HG03108 (cell line): ENCODE results near the gene MDGA2.
"Not testable (repeated sequence)": the region's sequence is repeated elsewhere in the genome, so short reads cannot be mapped to it uniquely, and the experiment has no call there.

Experiments used
- ATAC-seq: cut with Tn5 transposase; IDR thresholded peaks from one replicate; pipeline ENCODE4 v1.9.1; 2021; ENCODE audit warnings: moderate library complexity; ENCODE audit not compliant: unreplicated experiment

MDGA2 gene

DNA sequence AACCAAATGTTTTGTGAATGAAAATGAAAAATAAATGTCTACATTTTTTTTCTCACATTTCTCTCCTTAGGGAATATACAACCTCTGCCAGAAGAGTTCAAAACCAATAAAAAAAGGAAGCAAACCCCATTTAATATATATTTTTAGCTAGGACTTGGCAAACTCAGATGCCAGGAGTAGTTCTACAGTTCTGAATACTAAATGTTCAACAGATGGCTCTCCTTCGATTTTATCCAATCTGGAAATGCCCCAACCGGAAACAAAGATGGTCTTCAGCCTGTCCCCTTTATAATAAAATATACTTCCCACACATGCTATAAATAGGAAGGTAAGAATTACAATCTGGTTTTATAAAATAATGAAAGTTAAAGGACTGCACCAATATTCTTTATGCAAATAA is 330.4 kb downstream of the MDGA2 start:
- no peak for ATAC-seq

DNA sequence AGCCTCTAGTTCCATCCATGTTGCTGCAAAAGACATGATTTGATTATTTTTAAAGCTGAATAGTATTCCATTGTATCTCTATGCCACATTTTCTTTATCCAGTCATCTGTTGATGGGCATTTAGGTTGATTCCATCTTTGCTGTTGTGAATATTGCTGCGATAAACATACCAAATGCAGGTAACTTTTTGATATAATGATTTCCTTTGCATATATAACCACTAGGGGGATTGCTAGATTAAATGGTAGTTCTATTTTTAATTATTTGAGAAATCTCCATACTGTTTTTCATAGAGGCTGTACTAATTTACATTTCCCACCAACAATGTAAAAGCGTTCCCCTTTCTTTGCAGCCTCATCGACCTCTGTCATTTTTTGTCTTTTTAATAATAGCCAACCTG is 342.5 kb downstream of the MDGA2 start:
- ATAC-seq: no peak

DNA sequence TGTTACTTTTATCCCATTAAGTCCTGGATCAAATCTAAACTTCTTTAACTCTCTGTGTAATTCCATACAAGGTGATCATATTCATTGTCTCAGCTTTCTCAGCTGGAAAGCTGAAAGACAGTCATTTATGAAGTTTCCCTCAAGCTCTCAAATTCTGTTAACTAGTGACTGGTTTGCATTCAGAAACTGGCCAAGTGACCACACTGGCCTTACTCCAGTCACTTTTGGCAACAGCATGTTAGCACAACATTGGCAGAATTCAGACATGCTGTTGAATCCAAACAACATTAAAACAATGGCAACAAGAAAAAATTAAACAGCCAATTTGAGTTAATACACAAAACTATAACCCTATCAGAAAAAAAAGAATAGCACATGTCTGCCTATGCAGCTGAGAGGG is 343.3 kb downstream of the MDGA2 start:
- no peak for ATAC-seq

DNA sequence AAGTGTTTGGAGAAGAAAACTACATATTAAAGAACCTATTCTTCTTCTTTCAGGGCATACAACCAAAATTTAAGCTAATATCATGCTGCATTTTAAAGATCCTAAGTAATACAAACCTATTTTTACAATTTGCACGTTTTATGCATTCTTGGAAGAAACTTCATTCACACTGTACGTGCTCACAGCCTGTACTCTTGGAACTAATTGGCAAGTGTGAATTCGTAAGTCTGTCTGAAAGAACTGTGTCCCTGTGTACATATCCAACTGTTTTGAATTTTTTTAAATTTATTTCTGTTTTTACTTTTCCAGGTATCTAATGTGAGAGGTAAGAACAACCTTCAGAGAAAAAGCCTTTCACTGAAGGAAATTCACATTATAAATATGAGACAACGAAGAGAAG is 347.0 kb downstream of the MDGA2 start:
- no peak for ATAC-seq

DNA sequence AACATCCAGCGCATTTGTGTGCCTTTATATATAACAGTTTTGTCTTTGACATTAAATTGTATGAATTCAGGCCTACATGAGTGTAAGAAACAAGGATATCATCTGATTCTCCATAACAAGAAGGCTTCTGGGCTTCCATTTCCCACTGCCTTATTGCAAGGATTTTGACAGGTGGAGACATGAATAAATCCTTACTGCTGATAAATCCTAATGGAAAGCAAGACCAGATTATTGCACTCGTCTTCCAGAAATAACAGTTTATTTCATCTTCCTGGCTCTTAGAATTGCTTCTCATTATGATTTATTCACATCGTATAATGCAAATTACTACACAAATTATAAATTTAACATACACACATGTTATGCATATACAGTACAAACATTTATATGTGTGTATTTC is 348.1 kb downstream of the MDGA2 start:
- no peak for ATAC-seq

DNA sequence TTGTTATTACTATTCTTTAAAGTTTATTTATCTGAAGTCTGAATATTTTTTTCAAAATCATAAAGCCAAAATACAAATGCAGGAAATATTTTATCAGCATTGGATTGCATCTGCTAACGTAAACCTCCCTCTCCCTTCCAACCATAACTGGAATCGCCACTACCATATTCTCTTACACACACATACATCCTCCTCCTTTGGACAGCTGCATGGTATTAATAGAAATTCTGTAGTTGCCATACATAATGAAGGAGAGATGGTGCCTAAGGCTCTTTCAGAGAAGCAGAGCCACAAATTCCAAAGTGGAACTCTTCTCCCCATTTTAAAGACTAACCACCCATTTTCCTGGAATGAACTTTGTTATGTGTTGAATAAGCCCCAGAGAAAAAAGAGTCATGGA is 352.7 kb downstream of the MDGA2 start:
- no peak for ATAC-seq

DNA sequence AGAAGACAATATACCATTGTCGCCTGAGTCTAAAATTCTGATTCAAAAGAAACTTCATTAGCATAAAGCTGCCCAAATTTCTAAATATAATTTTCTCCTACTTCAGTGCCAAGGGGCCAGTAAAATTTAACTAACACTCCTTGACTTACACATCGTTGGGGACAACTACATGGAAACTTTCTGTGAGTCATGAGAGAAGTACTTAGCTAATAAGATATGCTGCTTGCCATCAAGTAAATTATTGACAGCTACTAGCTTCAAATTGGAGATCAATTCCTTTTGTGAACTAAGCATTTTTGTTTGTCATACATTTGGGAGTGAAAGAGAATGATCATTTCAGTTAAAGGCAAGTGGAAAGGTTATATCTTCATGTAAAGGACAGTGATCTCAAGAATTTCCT is 373.3 kb downstream of the MDGA2 start:
- ATAC-seq: no peak

DNA sequence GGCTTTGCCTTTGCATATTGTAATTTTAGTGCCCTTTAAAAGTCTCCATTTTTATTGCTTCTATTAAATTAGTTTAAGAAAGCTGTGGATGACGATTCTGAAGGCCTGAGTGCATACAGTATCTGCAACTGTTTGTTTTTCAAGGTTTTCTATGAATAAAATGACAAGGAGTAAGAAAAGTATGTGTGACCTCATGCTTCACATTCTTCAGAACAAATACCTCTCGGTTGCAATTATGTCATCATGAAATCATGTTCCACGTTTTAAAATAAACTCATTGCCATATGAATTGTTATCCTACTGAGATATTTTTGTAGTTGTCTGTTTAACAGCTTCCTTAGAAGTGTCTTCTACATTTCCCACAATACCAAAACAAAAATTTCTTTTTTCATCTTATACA is 374.6 kb downstream of the MDGA2 start:
- no peak for ATAC-seq

DNA sequence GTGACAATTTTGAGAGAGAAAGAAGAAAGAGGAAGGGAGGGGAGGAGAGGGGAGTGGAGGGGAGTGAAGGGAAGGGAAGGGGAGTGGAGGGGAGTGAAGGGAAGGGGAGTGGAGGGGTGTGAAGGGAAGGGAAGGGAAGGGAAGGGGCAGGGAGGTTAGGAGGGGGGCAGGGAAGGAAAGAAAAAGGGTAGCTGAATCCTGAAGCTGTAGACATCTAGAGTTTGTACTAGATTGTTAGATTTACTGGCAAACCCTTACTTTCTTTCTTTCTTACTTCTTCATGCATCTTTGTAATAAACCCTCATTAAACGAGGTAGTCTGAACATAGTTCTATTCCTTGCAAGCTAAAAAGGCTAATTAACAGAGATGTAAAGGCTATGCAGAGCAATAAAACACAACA is 378.0 kb downstream of the MDGA2 start:
- ATAC-seq: no peak

DNA sequence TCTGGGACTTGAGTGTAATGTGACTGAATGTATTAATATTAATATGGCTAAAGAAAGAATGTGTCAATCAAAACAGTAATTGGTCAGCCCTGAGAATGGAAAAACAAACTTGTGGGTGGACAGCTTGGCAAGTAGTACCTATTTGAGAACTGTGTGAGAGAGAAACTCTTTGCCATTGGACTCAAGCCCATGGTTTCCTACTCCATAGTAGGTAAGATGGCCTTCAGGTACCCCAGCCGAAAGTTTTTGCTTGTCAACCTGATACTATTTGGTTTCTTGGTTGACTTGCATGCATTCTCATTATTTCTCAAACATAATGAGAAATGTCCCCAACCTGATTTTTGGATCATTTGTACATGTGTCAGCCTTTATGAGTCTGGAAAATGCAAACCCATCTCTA is 391.1 kb downstream of the MDGA2 start:
- no peak for ATAC-seq

DNA sequence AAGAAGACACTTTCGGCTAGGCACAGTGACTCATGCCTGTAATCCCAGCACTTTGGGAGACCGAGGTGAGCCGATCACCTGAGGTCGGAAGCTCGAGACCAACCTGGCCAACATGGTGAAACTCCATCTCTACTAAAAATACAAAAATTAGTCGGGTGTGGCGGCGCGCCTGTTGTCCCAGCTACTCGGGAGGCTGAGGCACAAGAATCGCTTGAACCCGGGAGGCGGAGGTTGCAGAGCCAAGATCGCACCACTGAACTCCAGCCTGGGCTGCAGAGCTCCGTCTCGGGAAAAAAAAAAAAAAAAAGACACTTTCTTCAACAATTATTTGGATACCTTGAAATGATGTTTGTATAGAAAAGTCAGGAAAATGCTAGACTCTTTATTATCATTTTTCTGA is 393.6 kb downstream of the MDGA2 start:
- not testable (repeated sequence) for ATAC-seq

DNA sequence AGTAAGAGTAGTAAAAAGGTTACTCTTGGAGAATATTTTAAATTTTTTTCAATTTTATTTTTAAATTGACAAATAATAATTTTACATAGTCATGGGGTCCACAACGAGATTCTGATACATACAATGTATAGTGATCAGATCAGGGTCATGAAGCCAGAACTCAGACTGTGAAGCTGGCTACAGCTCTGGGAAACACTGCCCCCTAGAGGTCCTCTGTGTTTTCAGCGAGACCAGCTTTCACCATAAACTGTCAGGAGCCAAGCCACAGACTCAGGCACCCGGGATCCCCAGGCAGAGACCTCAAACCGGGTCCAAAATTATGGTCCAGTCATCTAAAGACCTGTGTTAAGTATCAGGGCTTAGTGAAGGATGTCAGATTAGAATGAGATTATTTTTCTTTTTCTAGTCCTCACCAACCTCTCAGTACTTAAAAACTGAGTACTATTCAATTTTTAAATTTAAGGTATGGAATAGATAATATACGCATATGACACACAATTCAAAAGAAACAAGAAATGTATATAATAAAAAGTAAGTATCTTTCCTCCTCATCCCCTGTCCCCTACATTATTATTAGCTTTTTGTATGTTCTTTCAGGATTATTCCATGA is 397.1 kb downstream of the MDGA2 start:
- ATAC-seq: no peak

DNA sequence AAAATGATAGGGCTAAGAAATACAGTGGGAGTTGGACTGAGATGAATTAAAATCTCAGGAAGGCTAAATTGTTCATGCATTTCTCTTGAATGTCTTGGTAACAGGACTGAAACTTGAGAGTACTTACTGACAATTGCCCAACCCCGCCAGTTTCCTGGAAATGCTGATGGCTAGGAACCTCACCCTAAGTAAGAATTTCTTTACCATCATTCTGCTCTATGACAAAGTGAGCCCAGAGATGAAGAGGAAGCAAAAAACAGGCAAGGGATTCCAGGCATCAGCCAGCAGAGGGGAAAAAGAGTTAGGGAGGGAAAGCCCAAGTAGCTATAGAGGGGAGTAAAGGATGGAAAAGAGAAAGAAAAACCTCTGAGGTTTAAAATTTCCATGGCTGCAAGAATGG is 397.7 kb downstream of the MDGA2 start:
- no peak for ATAC-seq

DNA sequence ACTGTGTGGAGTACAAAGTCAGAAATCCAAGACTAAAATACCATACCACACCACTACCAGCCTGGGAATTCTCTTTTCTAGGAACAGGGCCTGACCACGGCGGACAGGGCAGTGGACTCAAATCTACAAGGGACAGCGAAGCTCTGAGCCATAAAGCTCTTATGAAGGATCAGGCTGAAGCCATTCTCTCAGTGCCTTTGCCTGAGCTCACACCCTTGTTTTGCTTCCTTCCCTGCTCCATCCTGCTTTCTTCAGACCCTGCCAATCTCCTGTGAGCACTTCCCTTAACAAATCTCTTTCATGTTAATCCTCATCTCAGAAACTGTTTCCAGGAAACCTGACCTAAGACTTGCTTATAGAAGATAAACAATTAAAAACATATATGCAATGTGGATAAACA is 398.5 kb downstream of the MDGA2 start:
- no peak for ATAC-seq

DNA sequence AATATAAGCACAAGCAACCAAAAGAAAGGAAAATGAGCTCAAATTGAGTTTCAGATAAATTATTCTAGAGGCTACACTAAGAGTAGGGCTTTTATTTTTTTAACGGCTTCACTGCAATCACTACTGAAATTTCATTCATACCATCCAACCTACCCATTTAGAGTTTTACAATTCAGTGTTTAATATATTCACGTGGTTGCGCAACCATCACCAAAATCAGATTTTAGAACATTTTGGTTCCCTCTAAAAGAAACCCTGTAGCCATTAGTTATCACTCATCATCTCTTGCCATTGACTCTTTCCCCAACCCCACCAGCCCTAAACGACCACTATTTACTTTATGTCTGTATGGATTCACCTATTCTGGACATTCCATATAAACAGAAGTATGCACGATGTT is 401.5 kb downstream of the MDGA2 start:
- no peak for ATAC-seq

DNA sequence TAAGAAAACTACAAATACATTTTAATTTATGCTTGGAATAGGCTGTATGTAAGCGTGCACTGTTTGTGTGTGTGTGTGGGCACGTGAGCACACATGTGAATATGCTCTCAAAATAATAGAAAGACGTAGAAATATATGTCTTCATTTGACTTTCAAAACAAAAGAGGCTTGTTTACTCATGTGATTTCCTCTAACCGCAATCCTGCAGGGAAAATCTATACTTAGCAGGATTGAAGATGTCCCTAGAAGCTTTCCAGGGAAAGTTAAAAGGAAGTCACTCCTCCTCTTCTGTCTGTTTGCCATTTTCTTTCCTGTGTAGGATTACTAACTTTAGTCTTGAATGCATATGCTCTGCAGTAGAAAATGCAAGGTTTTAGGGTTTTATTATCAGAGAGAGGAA is 404.7 kb downstream of the MDGA2 start:
- no peak for ATAC-seq

DNA sequence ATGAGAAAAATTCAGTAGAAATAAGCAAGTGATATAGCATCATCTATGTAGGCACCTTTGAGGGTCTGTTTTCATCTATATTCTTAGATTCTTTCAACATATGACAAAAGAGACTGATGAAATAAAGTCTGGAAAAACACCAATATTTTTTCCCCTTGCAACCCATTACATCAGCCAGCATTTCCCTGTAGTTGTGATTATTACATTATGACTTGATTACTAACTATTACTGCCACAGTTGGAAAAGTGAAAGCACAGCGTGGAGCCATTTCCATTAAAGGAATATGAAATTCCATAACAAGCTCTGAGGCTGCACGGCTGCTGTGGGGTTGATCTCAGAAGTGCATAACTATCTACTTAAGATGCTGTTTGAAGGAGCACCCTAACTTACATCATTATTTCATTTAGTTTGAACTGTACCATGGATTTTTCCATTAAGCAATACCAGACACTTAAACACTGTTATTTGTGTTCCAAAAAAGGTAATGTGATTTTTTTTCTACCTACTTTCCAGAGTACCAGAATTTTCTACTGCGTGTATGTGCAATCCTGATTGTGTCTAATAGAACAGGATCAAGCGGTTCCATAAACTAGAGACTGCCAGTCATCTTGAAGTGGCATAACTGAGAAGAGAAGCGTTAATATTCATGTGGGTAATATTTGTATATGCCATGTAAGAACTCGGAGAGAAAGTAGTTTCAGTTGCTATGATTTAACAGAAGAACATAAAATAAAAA is 405.5 kb downstream of the MDGA2 start:
- ATAC-seq: no peak

DNA sequence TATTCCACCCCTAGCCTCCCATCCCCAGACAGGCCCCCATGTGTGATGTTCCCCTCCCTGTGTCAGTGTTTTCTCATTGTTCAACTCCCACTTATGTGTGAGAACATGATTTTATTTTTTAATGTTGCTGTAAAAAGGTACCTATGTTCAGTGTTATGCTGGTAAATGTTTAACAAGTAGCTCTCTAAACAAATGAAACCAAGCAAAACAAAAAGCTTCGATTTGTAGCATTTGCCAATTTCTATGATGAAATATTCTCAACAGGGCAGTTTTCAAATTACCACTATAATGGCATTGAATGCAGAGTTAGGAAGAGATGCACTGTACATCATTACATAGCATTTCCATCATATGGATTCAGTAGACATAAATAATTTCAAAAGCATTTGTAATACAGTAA is 410.6 kb downstream of the MDGA2 start:
- ATAC-seq: no peak

DNA sequence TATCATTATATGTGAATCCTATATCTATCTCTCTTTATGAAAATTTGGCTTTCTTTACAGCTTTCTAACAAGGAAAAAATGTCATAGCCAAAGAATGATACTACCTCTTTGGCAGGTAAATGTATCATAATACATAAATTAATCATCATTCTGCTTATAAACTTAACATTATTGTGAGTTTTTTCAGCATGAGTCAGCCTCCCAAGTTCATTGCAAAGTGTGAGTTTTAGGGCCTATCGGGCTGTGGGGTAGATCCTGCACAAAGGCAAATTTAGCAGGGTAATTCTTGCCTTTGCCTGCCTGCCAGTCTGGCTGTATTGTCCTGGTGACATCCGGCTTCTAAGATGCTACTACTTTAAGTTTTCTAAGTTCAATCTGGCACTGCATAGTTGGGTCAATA is 412.6 kb downstream of the MDGA2 start:
- no peak for ATAC-seq

DNA sequence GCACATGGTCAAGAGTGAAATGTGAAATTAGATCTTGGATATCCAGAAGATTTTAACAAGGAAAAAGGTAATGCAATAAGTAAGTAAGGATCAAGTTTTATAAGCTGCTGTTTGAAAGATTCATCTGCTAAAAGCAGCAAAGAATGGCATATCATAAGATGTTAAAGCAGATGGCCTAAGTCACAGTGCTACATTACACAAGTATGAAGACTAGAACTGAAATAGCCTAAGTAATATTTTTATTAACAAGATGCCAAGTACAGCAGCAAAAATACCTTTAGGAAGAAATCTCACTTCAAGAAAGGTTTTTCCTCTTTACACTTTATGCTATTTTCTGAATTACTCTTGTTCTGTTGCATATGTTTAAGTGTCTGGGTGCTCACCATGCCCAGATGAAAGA is 414.1 kb downstream of the MDGA2 start:
- ATAC-seq: no peak

DNA sequence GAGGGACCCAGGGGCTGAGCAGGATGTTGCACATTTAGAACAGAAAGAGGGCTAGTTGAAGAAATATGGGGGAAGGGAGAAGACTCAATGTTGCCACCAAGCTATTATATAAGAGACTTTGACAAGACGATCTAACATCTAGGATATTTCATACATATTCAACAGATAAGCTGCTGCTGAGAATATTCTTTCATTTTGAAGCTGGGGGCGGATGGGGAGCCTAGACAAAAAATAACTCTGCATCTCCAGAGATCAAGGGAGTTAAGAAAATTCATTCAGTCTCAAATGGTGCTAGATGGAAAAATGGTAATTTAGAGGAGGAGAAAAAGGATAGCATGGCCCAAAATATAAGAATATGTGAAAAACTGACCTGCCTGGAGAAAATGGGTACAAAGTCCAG is 415.6 kb downstream of the MDGA2 start:
- ATAC-seq: no peak

DNA sequence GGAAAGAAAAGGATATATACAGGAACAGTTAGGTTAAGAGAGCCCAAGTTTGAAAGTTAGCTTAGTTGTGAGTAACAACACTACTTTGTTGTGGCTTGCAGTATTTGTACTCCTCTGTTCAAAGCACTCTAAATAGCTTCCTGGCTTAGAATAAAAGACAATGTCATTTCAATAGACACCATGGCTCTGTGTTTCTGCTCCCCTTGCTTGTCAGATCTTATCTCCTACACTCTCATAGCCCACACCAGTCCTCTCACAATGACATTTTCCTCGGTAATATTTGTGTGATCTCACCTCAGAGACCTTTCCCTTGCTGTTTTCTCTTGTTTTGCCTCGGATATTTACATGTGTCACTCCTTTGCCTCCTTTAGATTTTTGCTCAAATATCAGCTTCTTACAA is 418.4 kb downstream of the MDGA2 start:
- ATAC-seq: no peak

DNA sequence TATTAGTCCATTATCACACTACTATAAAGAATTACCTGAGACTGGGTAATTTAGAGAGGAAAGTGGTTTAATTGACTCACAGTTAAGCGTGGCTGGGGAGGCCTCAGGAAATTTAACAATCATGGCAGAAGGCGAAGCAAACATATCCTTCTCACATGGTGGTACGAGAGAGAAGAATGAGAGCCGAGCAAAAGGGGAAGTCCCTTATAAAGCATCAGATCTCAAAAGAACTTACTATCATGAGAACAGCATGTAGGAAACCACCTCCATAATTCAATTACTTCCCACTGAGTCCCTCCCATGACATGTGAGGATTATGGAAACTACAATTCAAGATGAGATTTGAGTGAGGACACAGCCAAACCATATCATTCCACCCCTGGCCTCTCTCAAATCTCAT is 422.6 kb downstream of the MDGA2 start:
- ATAC-seq: no peak
